NCI-H2107 (cell line): Measurements from ENCODE around the gene CAMSAP3.
A peak's percentile ranks its signal among the peaks of the same experiment; 100 is the strongest.
"Not testable (repeated sequence)": the region's sequence is repeated elsewhere in the genome, so short reads cannot be mapped to it uniquely, and the experiment has no call there.

Experiments used
- DNase-seq: peaks from one replicate; lab custom pipeline; 2025; lab: John Stamatoyannopoulos, UW

The CAMSAP3 gene

DNA sequence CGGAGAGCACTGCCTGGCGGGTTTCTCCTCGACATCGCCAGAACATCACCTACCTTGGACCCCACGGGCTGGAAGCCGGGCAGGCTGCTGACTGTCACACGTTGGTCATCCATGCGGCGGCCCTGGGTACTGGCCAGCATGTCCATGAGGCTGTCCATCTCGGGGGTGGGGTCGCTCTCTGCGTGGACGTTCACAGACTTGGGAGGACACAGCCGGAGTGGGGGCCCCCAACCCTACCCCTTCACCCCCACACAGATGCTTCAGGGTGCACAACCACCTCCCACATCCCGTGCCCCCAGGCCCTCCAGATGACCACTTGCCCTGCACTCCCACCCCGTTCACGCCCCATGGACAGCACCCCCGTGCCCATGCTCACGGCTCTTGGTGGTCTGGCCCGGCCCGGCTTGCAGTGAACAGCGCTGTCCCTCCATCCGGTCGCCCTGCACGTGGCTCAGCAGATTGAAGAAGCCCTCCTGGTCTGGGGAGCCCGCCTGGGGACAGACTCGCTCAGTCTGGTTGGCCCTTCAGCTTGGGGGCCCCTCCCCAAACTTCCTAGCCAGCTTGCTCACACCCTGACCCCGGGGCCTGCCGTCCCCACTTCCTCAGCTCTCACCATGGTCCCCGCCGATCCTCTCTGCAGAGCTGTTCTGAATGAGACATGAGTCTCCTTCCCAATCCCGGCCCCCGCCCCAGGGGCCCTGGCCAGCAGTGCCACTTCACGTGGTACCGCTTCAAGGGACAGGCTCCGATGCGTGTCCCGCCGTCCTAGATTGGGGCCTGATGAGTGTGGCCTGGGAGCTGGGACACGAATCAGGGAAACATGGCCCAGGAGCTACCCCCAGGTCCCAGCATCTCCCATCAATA, 36.9 kb downstream of the CAMSAP3 start:
- DNase-seq = no peak

DNA sequence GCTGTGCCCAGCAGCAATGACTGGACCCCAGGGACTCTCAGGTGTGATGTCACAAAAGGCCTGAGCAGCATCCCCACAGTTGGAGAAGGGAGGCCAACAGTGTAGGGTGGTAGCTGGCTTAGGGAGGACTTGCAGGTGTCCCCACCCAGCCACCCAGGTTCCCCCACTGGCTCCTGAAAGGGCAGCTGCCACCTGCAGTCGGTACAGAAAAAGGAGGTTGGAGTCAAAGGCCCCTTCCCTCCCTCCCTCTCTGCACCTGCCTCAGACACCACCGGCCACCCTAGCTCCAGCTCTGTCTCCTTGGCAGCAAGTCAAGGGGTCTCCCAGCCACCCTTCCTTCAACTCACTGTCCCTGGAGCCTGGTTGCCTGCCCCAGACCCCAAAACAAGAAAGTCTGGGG, 38.0 kb downstream of the CAMSAP3 start, which contains the start of gene PCP2:
Gene PCP2 (minus strand): TSS at position 22 of the 400 bp plus-strand sequence. CDS start 262 bp downstream, outside the sequence.
- DNase-seq = no peak

DNA sequence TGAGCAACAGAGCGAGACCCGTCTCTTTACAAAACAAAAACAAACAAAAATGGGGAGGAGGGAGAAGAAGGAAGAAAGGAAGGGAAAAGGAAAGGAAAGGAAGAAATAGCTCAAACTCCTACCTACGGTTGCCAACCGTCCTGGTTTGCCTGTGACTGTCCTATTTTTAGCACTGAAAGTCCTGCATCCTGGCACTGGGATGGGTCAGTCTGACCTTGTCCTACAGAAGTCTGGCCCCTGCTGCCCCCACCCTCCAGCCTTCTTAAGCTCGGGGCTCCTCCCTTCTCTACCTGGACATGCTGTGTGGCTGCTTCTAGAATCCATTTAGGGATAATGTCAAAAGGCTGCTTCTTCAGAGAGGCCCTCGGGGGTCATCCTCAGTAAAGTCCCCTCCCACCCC, 40.0 kb downstream of the CAMSAP3 start:
- no peak for DNase-seq

DNA sequence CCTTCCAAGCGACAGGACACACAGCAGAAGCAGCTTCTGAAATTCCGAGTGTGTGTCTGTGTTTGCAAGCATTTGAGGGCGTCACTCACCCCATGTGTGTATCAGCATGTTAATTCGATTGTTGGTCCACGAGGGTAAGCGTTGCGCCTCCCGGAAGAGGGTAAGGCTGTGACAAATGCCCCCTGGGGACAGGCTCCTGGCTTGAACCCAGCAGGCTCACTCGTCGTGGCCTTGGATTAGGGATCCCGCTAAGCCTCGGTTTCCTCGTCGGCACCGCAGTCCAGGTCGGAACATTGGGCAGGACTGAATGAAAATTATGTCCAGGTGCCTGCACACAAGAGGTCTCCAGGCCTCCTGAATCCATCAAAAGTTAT, 40.6 kb downstream of the CAMSAP3 start:
- DNase-seq = no peak

DNA sequence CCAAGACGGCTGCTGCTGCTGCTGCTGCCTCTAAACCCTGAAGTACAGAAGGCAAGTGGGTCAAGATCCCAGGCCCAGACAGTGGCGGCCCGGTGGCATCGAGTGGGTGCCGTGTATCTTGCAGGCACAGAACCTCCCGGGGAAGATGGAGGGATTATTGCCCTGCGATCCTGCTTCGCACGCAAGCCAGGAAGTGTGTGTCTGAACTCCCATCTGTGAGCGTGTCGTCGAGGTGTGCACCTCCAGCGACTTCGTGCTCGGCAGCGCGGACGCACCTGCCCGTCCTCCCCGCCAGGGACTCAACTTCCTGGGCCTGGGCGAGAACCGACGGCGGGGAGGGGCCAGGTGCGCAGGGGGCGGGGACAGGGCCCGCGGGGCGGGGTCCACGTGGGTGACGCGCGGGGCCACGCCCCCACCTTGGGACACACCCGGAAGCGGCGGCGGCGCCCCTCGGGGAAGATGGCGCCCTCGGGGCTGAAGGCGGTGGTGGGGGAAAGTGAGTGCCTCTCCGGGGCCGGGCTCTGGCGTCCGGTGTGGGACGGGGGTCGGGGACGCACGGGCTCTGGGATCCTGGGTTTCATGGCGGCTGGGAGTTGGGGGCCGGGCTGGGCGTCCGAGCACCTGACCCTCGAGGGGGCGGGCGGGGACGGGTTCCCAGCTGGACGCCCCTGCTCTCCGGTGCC, 41.2 kb downstream of the CAMSAP3 start, which contains the start of gene STXBP2:
Gene STXBP2 (plus strand): TSS at position 420 of the 683 bp plus-strand sequence. CDS start 40 bp downstream, at position 460.
- peak; percentile 17 for DNase-seq

DNA sequence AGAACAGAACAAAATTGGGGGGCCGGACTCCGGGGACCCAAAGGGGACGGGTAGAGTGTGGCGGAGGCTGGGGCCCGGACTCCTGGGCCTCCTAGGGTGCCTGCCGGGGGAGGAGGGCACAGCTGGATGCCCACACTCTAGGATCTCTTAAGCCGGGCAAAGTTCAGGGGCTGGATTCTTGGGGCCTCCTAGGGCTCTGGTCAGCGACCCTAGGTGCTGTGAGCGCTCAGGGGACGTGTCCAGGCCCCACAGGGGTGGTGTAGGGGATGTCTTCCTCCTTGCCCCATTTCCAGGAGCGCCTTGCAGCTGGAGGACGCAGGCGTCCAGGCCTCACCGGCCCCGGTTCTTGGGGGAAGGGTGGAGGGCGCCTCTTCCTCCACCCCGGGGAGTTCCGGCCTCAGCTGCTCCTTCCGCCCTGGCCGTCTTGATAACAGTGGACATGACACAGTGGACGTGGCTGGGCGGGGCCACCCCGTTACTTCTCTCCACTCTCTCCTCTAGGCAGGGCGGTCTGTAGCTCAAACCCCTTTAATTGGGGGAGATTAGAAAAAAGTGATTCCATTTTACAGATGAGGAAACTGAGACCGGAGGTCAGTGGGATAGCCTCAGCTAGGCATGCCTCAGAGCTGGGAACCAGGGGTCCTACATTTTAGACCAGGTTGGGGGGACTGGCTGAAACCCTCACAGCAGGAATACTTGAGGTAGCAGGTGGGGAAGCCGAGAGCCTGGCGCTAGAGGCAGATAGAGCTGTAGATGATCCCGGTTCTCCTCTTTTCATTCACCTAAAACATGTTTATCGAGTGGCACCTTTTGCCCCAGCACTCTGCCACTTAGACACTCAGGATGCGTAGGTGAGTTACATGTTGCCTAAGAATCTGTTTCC, 42.0 kb downstream of the CAMSAP3 start:
- DNase-seq = no peak

DNA sequence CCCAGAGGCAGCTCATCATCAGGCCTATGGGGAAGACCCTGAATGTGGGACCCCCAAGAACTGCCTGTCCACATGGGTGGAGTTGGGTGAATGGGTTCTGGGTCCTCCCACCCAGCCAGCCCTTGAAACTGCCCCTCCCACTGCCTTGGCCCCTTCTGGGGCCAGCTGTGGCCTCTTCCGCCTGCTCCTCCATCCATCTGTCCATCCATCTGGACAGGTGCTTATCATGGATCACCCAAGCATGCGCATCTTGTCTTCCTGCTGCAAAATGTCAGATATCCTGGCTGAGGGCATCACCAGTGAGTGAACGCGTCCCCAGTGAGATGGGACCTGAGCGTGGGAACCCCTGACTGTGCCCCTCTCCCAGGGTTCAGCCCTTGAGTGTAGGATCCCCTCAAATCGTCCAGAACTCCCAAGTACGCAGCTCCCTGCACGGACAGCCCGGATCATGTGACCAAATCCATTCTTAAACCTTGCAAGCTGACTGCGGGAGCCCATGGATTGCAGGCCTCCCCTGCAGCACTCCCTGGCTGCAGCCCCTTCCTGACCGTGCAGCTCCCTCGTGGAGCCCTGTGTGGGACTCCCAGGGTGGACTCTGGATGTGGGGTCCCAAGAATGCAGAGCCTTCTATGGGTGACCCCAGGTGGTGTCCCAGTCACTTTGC, 43.3 kb downstream of the CAMSAP3 start:
- DNase-seq = no peak

DNA sequence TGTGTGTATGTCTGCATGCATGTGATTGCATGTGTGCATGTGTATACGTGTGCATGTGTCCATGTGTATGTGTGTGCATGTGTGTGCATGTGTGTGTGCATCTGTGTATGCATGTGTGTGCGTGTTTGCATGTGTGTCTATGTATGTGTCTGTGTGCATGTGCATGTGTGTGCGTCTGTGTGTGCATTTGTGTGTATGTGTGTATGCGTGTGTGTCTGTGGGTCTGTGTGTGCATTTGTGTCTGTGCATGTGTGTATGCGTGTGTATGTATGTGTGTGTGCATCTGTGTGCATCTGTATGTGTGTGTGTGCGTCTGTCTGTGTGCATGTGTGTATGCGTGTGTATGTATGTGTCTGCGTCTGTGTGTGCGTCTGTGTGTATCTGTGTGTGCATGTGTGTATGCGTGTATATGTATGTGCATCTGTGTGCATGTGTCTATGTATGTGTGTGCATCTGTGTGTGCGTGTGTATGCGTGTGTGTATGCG, 44.2 kb downstream of the CAMSAP3 start:
- DNase-seq = no peak

DNA sequence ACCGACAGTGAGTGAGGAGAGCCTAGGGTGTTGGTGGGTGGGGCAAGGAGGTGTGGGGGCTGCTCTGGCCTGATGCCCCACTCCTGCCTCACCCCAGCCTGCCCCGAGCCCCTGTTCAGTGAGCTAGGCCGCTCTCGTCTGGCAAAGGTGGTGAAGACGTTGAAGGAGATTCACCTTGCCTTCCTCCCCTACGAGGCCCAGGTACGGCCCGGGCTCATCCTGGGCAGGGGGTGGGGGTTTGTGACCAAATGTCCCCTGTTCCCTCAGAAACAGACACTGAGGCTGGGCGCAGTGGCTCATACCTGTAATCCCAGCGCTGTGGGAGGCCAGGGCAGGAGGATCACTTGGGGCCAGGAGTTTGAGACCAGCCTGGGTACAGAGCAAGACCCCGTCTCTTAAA, 45.1 kb downstream of the CAMSAP3 start:
- no peak for DNase-seq

DNA sequence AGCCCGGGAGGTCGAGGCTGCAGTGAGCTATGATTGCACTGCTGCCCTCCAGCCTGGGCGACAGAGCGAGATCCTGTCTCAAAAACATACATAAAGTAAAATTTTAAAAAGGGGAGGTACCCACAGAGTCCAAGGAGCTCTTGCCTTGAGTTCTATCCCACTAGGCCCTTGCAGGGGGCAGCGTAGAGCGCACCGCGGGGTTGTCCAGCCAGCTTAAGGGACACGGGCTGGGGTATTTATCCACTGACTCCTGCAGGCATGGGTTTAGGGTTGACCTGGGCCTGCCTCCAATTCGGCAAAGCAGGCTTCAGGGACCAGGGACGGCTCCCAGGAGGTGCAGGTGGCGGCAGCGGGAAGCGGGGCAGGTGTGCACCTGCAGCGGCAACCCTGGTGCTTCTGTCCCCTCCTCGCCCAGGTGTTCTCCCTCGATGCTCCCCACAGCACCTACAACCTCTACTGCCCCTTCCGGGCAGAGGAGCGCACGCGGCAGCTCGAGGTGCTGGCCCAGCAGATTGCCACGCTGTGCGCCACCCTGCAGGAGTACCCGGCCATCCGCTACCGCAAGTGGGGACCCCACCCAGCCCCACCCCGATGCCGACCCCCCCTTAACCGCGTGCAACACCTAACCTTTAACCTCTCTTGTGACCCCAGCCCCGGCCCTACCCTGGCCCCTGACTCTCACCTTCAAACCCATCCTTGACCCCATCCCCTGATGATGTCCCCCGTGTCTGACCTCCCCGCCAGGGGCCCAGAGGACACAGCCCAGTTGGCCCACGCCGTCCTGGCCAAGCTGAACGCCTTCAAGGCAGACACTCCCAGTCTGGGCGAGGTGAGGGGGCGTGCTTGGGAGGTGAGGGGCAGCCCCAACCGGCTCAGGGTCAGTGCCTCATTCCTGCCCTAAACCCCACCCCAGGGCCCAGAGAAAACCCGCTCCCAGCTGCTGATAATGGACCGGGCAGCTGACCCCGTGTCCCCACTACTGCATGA, 45.9 kb downstream of the CAMSAP3 start:
- no peak for DNase-seq

DNA sequence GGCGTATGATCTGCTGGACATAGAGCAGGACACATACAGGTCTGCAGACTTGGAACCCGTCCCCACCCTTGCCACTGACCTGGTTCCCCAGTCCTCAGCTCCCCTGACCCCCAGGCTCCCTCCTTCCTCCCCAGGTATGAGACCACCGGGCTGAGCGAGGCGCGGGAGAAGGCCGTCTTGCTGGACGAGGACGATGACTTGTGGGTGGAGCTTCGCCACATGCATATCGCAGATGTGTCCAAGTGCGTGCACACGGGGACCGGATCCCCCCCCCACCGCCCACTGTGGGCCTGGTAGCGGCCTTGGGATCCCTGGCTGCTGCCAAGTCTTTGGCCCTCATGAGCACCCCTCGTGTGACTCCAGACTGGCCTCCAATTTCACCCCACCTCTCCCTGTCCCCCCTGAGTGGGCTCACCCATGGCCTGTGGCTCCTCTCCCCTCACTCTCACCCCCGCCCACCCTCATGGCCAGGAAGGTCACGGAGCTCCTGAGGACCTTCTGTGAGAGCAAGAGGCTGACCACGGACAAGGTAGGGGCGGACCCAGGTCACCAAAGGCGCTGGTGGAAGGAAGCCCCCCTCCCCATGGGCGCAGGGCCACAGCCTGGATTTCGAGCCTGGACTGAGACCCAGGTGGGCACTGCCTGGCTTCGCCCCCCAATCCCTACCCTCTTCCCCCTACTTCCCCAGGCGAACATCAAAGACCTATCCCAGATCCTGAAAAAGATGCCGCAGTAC, 46.8 kb downstream of the CAMSAP3 start:
- DNase-seq = no peak

DNA sequence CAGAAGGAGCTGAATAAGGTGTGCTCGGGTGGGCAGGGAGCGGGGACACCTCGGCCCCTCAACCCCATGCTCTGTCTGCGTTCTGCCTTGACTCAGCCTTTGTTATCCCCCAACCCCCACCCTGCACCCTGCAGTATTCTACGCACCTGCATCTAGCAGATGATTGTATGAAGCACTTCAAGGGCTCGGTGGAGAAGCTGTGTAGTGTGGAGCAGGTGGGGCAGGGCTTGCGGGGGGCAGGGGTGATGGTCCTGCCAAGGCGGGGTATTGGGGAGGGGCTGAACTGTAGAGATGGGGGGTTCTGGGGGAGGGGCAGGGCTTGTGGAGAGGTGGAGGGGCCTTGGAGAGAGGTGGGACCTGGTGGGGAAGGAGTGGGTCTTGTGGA, 47.4 kb downstream of the CAMSAP3 start:
- DNase-seq = no peak

DNA sequence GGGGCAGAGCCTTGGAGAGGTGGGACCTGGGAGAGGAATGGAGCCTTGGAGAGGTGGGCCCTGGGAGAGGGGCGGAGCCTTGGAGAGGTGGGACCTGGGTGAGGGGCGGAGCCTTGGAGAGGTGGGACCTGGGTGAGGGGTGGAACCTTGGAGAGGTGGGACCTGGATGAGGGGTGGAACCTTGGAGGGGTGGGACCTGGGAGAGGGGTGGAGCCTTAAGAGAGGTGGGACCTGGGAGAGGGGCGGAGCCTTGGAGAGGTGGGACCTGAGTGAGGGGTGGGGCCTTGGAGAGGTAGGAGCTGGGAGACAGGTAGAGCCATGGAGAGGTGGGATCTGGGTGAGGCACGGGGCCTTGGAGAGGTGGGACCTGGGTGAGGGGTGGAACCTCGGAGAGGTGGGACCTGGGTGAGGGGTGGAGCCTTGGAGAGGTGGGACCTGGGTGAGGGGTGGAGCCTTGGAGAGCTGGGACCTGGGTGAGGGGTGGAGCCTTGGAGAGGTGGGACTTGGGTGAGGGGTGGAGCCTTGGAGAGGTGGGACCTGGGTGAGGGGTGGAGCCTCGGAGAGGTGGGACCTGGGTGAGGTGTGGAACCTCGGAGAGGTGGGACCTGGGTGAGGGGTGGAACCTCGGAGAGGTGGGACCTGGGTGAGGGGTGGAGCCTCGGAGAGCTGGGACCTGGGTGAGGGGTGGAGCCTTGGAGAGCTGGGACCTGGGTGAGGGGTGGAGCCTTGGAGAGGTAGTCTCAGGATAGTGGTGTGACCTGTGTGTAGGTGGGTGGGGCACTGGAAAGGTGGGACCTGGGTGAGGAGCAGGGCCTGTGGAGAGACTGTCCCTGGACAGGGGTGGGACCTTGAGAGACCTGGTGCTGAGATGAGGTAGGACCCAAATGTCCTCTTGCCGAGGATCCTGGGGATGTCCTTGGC, 48.2 kb downstream of the CAMSAP3 start:
- not testable (repeated sequence) for DNase-seq

DNA sequence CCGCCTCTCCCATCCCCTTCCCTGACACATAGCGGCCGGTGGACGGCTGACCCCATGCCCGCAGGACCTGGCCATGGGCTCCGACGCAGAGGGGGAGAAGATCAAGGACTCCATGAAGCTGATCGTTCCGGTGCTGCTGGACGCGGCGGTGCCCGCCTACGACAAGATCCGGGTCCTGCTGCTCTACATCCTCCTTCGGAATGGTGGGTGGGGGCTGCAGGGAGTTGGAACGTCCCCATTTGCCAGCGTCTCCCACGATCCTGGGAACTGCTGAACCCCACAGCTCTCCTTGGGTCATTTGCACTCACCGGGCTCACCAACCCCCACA, 48.9 kb downstream of the CAMSAP3 start:
- no peak for DNase-seq

DNA sequence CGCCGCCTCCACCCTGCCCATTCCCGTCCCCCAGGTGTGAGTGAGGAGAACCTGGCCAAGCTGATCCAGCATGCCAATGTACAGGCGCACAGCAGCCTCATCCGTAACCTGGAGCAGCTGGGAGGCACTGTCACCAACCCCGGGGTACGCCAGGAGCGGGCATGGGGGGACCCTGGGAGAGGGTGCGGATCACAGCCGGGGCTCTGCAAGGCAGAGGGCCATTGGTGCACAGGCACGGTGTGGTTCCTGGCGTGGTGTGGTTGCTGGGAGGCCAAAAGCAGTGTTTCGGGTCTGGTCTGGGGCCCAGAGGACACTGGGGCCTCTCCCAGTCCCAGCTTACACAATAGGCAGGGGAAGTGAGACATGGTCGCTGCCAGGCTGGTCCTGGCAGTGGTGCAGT, 49.5 kb downstream of the CAMSAP3 start:
- DNase-seq = no peak

DNA sequence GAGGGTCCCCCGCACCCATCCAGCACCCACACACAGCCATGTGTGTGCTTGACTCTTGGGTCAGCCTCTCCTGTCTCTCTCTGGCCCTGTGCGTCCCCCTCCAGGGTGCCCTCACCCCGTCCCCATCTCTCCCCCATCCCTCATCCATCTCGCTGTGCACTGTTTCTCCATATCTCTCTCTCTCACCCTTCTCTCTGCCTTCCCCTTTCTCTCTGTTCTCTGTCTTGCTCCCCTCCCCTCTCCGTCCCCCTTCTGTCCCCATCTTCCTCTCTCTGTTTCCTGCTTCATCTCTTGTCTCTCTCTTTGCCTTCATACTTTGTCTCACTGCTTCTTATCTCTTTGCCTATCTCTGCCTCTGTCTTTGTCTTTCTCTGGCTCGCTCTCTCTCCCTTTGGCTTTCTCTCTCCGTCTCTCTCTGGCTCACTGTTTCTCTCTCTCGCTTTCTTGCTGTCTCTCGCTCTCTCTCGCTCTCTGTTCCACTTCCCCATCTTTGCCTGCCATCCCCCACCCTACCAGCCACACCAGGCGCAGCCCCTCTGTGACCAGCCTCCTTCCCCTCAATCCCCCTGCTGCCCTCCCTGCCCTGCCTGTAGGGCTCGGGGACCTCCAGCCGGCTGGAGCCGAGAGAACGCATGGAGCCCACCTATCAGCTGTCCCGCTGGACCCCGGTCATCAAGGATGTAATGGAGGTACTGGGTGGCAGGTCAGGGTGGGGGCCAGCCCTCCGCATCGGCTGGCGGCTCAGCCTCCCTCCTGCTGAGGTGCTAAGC, 50.2 kb downstream of the CAMSAP3 start:
- no peak for DNase-seq

DNA sequence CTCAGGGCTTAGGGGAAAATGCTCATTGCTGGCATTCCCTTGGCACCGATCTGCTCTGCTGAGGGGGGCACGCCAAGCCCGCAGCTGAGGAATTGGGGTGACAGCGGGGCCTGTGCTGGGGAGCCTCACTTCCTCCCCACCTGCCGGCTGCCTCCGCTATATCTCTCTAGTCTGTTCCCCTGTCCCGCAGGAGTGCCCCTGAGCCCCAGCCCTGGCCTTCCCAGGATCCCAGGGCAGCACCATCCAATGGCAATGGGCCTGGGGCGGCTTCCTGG, 50.7 kb downstream of the CAMSAP3 start:
- no peak for DNase-seq

DNA sequence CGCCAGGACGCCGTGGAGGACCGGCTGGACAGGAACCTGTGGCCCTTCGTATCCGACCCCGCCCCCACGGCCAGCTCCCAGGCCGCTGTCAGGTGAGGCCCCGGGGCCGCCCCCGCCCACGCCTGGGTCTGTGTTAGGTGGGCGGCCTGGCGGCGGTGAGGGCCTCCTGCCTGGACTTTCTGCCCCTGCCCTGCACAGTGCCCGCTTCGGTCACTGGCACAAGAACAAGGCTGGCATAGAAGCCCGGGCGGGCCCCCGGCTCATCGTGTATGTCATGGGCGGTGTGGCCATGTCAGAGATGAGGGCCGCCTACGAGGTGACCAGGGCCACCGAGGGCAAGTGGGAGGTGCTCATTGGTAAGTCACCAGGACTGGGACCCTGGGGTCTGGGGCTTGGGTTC, 51.5 kb downstream of the CAMSAP3 start:
- DNase-seq = no peak
